Ectodermal cell (in vitro differentiated cells): ENCODE results near the gene COQ5.
"Not testable (repeated sequence)": the region's sequence is repeated elsewhere in the genome, so short reads cannot be mapped to it uniquely, and the experiment has no call there.

ENCODE experiments used
- H3K27ac ChIP-seq: 2 replicates; pipeline ENCODE4 v1.7.0; 2013; ENCODE audit warnings: mild to moderate bottlenecking, low read depth, low read length; ENCODE audit not compliant: insufficient read depth, poor library complexity, severe bottlenecking
- H3K27me3 ChIP-seq: 2 replicates; pipeline ENCODE4 v1.7.0; 2013; ENCODE audit warnings: mild to moderate bottlenecking, low read length; ENCODE audit not compliant: insufficient read depth, control insufficient read depth, poor library complexity, severe bottlenecking
- H3K36me3 ChIP-seq: one replicate; pipeline ENCODE4 v1.7.0; 2013; ENCODE audit warnings: low read length; ENCODE audit not compliant: control insufficient read depth, insufficient read depth
- H3K4me1 ChIP-seq: one replicate; pipeline ENCODE4 v1.7.0; 2013; ENCODE audit warnings: low read length; ENCODE audit not compliant: control insufficient read depth, insufficient read depth
- H3K4me3 ChIP-seq: 2 replicates; pipeline ENCODE4 v1.7.0; 2013; ENCODE audit warnings: low read depth, low read length, control low read depth; ENCODE audit not compliant: insufficient read depth
- H3K9me3 ChIP-seq: 2 replicates; pipeline ENCODE4 v1.7.0; 2013; ENCODE audit warnings: mild to moderate bottlenecking, low read length, moderate library complexity; ENCODE audit not compliant: control insufficient read depth
- WGBS, 2 experiments: methylation state at CpG; one replicate each; pipeline ENCODE4 v1.1.7; 2013; ENCODE audit warnings: missing lambda C conversion rate in 2 of 2; 5-methylcytosine and 5-hydroxymethylcytosine counted together

COQ5 gene

GRCh38 chr12:120530418-120530761 is 1.4 kb upstream of the COQ5 start:
- H3K4me1 ChIP-seq, H3K27ac ChIP-seq, H3K9me3 ChIP-seq, H3K4me3 ChIP-seq, H3K36me3 ChIP-seq, H3K27me3 ChIP-seq: not testable (repeated sequence)

GRCh38 chr12:120529641-120530417 is 871 bp upstream of the COQ5 start:
- Histone ChIP-seq H3K27me3 (no peaks in the 10 kb centered on the region), H3K4me3 (peak overlapping the region; percentile 82), H3K36me3 (no peaks in the 10 kb centered on the region), H3K9me3 (no peaks in the 10 kb centered on the region), H3K27ac (peak overlapping the region; percentile 92), H3K4me1 (peaks cover 6% of the 10 kb centered on the region)
- 74% methylated on average over 19 of the region's 19 CpGs for WGBS, 2 experiments

GRCh38 chr12:120522568-120522967 is 6.4 kb downstream of the COQ5 start:
- H3K27me3 ChIP-seq = no peaks in the 10 kb centered on the region
- no peak overlapping the region for H3K4me3 ChIP-seq
- H3K4me1 ChIP-seq = no peaks in the 10 kb centered on the region
- peaks cover 5% of the 10 kb centered on the region for H3K36me3 ChIP-seq
- WGBS, 2 experiments = 96% methylated on average over 9 of the region's 9 CpGs
- H3K27ac ChIP-seq = no peak overlapping the region
- H3K9me3 ChIP-seq = no peaks in the 10 kb centered on the region

- H3K4me1 ChIP-seq, H3K27ac ChIP-seq, H3K4me3 ChIP-seq, H3K9me3 ChIP-seq, H3K27me3 ChIP-seq: not testable (repeated sequence)
- H3K36me3 ChIP-seq = peaks cover 18% of the 10 kb centered on the region
- WGBS, 2 experiments = 94 to 95% methylated on average over 8 of the region's 8 CpGs
Measured at GRCh38 chr12:120519324-120519723, 9.6 kb downstream of the COQ5 start.

GRCh38 chr12:120515496-120515895 is 13.5 kb downstream of the COQ5 start:
- Histone ChIP-seq H3K4me1 (no peaks in the 10 kb centered on the region), H3K27me3 (no peaks in the 10 kb centered on the region), H3K27ac (no peak overlapping the region), H3K36me3 (peaks cover 16% of the 10 kb centered on the region), H3K4me3 (no peak overlapping the region), H3K9me3 (no peaks in the 10 kb centered on the region)
- 90 to 92% methylated on average over 2 of the region's 2 CpGs for WGBS, 2 experiments

GRCh38 chr12:120514002-120514401 is 15.0 kb downstream of the COQ5 start:
- H3K9me3 ChIP-seq = no peaks in the 10 kb centered on the region
- H3K36me3 ChIP-seq = peaks cover 17% of the 10 kb centered on the region
- peak overlapping the region; percentile 18 for H3K27ac ChIP-seq
- 91 to 94% methylated on average over 7 of the region's 7 CpGs for WGBS, 2 experiments
- H3K27me3 ChIP-seq = no peaks in the 10 kb centered on the region
- H3K4me1 ChIP-seq = no peaks in the 10 kb centered on the region
- H3K4me3 ChIP-seq = no peak overlapping the region

GRCh38 chr12:120508537-120508936 is 20.4 kb downstream of the COQ5 start:
- H3K4me3 ChIP-seq = no peak overlapping the region
- no peak overlapping the region for H3K27ac ChIP-seq
- no peaks in the 10 kb centered on the region for H3K9me3 ChIP-seq
- H3K36me3 ChIP-seq = peaks cover 24% of the 10 kb centered on the region
- 95 to 96% methylated on average over 8 of the region's 8 CpGs for WGBS, 2 experiments
- H3K4me1 ChIP-seq = no peaks in the 10 kb centered on the region
- no peaks in the 10 kb centered on the region for H3K27me3 ChIP-seq

GRCh38 chr12:120504587-120504986 is 24.4 kb downstream of the COQ5 start:
- no peaks in the 10 kb centered on the region for H3K27me3 ChIP-seq
- H3K36me3 ChIP-seq = peaks cover 31% of the 10 kb centered on the region
- WGBS, 2 experiments = 68 to 72% methylated on average over 3 to 4 of the region's 4 CpGs
- H3K4me3 ChIP-seq = no peak overlapping the region
- no peaks in the 10 kb centered on the region for H3K4me1 ChIP-seq
- no peaks in the 10 kb centered on the region for H3K9me3 ChIP-seq
- no peak overlapping the region for H3K27ac ChIP-seq

- Histone ChIP-seq H3K4me1 (peaks cover 2% of the 10 kb centered on the region), H3K27me3 (no peaks in the 10 kb centered on the region), H3K27ac (no peak overlapping the region), H3K36me3 (peaks cover 23% of the 10 kb centered on the region), H3K9me3 (no peaks in the 10 kb centered on the region), H3K4me3 (no peak overlapping the region)
- WGBS, 2 experiments = 94 to 100% methylated on average over 1 of the region's 1 CpG
Measured at GRCh38 chr12:120500581-120500980, 28.4 kb downstream of the COQ5 start.

- Histone ChIP-seq H3K27ac (peak overlapping the region; percentile 26), H3K4me3 (no peak overlapping the region)
Measured at GRCh38 chr12:120498870-120499515, 30.0 kb downstream of the COQ5 start.

More at GRCh38 chr12:120498870-120499515, 30.0 kb downstream of the COQ5 start:
- H3K27me3 ChIP-seq = no peaks in the 10 kb centered on the region
- WGBS, 2 experiments = 94 to 97% methylated on average over 3 of the region's 3 CpGs
- H3K9me3 ChIP-seq = no peaks in the 10 kb centered on the region
- peaks cover 20% of the 10 kb centered on the region for H3K36me3 ChIP-seq
- H3K4me1 ChIP-seq = peaks cover 2% of the 10 kb centered on the region
